ENCODE results near the gene YAE1.

- TF ChIP-seq CTCF (IDR thresholded peaks at IDR 0.05) (no peak), POLR2A (IDR thresholded peaks at IDR 0.05) (no peak)
Measured at GRCh38 chr7:39517240-39517639, 49.0 kb upstream of the YAE1 start.

Measured in suprapubic skin (tissue), 3 donors.